Measurements from ENCODE around the gene GPSM1.

DNA sequence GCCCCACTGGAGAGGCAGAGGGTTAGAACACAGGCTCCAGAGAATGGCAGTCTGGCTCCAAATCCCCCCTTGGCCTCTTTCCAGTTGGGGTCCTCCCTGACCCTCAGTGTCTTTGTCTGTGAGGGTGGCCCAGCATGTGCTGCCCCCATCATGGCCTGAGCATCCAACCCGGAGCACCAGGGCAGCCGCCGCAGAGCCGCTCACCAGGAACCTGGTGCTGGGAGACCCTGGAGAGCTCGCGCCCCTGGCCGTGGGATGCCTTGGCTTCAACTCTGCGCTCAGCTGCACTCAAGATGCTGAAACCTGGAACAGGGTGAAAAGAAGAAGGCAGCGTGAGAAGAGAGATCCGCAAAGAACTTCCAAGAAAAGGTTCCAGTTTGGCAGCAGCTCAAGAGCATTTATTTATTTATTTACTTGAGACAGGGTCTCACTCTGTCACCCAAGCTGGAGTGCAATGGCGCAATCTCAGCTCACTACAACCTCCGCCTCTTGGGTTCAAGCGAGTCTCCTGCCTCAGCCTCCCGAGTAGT, 27.3 kb upstream of the GPSM1 start:
- no peak for TF ChIP-seq POLR2A (IDR thresholded peaks at IDR 0.05)
- TF ChIP-seq, protein P1, sequence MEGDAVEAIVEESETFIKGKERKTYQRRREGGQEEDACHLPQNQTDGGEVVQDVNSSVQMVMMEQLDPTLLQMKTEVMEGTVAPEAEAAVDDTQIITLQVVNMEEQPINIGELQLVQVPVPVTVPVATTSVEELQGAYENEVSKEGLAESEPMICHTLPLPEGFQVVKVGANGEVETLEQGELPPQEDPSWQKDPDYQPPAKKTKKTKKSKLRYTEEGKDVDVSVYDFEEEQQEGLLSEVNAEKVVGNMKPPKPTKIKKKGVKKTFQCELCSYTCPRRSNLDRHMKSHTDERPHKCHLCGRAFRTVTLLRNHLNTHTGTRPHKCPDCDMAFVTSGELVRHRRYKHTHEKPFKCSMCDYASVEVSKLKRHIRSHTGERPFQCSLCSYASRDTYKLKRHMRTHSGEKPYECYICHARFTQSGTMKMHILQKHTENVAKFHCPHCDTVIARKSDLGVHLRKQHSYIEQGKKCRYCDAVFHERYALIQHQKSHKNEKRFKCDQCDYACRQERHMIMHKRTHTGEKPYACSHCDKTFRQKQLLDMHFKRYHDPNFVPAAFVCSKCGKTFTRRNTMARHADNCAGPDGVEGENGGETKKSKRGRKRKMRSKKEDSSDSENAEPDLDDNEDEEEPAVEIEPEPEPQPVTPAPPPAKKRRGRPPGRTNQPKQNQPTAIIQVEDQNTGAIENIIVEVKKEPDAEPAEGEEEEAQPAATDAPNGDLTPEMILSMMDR (IDR thresholded peaks at IDR 0.05 in 4 of 5, conservative IDR thresholded peaks at IDR 0.05 in 1 of 5): no peak
